GM18873 (cell line): ENCODE results near the gene PKP4.
"Not testable (repeated sequence)": the region's sequence is repeated elsewhere in the genome, so short reads cannot be mapped to it uniquely, and the experiment has no call there.

Source experiments
- ATAC-seq: cut with Tn5 transposase; IDR thresholded peaks from one replicate; pipeline ENCODE4 v1.9.1; 2021; ENCODE audit warnings: mild to moderate bottlenecking, moderate library complexity, moderate number of reproducible peaks; ENCODE audit not compliant: unreplicated experiment, low FRiP score

Gene PKP4

DNA sequence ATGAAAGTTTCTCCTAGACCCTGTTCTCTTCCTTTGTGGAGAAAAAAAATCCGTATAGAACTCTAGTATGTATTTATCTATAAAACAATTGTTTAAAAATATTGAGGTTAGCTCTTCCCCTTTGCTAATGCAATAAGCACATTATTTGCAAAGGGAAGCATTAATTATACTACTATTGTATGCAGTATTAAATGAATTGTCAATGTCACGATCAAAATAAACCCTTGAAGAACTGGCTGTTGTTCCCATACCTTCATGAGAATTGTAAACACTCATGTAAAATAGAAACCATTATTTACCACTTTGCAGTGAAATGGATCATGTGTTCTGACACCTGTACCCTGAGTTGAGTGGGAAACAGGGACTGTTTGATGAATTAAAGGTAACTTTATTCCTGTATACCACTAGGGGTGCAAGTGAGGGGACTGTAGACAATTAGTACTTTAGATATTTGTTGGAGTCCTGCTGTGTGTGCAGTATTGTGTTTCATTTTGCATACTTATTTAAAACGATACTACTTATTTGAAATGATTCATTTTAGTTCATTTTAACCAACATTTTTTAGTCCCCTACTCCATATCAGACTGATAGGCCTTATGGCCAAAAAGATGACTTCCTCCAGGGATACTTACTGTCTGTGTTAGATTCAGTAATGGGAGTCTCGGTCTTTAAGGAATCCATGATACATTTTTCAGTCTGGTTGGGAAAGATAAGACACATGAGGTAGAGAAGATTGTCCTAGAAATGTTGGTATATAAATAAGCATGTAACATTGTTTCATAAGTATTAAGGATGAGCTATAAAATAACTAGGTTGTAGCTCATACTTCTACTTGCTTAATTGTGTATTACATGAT lies 7.9 kb downstream of the PKP4 start:
- peak; percentile 62 for ATAC-seq

DNA sequence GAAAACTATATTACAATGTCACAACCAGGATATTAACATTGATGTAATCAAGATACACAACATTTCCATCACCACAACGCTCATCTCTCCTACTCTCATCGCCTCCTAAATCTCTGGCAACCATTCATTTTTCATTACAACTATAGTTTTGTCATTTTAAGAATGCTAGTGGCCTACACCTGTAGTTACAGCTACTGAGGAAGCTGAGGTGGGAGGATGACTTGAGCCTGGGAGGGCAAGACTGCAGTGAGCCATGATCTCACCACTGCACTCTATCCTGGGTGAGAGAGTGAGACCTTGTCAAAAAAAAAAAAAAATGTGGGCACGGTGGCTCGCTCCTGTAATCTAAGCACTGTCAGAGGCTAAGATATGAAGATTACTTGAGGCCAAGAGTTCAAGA lies 10.5 kb downstream of the PKP4 start:
- no peak for ATAC-seq

DNA sequence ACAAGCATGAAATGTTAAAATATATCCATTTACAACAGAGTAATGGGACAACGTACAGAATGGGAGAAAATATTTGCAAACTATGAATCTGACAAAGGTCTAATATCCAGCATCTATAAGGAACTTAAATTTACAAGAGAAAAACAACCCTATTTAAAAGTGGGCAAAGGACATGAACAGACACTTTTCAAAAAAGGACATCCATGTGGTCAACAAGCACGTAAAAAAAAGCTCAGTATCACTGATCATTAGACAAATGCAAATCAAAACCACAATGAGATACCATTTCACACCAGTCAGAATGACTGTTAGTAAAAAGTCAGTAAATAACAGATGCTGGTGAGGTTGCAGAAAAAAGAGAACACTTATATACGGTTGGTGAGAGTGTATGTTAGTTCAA lies 16.1 kb downstream of the PKP4 start:
- not testable (repeated sequence) for ATAC-seq

DNA sequence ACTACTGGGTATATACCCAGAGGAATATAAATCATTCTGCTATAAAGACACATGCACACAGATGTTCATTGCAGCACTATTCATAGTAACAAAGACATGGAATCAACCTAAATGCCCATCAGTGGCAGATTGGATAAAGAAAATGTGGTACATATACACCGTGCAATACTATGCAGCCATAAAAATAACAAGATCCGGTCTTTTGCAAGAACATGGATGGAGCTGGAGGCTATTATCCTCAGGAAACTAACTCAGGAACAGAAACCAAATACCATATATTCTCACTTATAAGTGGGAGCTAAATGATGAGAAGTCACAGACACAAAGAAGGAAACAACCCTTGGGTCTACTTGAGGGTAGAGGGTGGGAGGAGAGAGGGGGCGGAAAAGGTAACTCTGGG lies 16.5 kb downstream of the PKP4 start:
- ATAC-seq, result not testable (repeated sequence)

DNA sequence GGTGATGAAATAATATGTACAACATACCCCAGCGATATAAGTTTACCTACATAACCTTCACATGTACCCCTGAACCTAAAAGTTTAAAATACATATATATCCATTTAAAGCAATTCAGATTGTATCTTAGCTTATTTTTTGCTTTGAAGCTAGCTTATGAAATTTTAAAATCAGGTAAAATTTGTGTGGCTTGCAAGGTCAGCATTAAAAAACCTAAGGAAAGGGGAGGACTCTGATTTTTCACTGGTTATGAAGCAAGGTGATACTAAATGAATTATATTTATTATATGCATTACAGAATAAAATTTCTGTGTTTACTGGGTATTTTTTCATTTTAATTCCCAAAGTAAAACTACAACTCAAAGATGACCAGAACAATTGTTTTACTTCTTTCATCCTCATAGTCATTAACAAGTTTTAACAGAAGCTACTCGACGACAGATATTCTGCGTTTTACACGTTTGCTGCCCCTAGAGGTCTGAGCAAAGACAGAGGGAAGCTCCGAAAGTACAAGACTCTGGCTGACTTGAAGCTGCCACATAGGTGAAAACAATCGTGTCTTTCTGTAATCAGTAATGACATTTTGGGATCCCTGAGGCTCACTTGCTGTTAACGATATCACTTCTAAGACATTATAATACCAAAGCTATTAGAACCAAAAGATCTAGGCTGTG lies 17.1 kb downstream of the PKP4 start:
- no peak for ATAC-seq

GRCh38 chr2:158474526-158475011 lies 17.8 kb downstream of the PKP4 start:
- ATAC-seq, result not testable (repeated sequence)

DNA sequence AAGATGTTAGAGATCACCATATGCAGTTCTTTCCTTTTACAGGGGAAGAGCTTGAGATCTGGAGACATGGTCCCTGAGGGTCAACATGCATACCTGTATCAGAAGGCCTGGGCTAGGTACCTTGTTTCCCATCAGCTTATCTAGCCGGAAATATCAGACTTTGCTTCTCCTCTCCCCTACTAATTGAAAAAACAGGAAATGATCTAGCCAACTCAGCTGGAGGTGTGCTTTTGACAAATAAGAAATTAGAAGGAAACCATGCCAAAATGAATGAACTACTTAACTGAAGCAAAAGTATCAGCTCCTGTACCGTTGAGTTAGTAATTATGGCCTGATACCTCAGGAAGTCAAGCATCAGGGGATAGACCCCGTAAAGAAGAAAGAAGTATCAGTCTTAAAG lies 20.4 kb downstream of the PKP4 start:
- ATAC-seq, result no peak

DNA sequence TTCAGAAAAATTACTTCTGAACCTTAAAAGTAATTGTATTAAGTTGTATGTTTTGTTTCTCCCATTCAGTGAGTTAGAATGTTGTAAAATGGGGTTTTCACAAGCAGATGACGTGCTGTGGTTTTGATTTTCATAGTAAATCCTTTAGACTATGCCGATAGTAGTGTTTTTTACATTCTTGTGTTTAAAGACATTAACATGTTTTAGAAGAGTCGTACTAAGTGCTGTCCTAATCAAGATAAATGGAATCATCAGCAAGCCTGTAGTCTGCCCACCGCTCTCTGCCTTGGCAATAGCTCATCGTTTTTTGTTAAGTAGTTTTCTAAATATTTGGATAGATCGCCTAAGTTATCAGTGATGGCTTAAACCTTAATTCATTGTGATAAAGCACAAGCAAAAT lies 21.5 kb downstream of the PKP4 start:
- ATAC-seq, result no peak

- no peak for ATAC-seq
Measured at GRCh38 chr2:158478816-158479215, 22.1 kb downstream of the PKP4 start.

DNA sequence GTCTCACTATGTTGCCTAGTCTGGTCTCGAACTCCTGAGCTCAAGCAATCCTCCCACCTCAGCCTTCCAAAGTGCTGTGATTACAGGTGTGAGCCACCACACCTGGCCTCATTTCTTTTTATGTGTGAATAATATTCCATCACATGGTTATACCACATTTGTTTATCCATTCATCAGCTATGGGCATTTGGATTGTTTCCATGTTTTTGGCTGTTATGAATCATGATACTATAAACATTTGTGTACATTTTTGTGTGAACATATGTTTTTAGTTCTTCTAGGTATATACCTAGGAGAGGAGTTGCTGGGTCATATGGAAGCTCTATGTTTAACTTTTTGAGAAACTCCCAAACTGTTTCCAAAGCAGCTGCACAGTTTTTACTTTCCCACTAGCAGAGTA lies 24.4 kb downstream of the PKP4 start:
- ATAC-seq, result no peak

DNA sequence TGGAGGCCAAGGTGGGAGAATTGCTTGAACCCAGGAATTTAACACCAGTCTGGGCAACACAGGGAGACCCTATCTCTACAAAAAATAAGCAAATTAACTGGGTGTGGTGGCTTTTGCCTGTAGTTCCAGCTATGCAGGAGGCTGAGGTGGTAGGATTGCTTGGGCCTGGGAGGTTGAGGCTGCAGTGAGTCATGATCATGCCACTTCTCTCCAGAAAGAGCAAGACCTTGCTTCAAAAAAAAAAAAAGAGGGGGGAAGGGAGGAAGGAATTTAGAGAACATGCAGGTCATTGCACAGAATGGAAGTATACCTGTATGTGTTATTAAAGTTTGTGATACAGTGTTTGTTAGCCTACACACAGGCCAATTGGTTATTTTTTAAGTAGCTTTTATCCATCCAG lies 25.8 kb downstream of the PKP4 start:
- ATAC-seq, result no peak

DNA sequence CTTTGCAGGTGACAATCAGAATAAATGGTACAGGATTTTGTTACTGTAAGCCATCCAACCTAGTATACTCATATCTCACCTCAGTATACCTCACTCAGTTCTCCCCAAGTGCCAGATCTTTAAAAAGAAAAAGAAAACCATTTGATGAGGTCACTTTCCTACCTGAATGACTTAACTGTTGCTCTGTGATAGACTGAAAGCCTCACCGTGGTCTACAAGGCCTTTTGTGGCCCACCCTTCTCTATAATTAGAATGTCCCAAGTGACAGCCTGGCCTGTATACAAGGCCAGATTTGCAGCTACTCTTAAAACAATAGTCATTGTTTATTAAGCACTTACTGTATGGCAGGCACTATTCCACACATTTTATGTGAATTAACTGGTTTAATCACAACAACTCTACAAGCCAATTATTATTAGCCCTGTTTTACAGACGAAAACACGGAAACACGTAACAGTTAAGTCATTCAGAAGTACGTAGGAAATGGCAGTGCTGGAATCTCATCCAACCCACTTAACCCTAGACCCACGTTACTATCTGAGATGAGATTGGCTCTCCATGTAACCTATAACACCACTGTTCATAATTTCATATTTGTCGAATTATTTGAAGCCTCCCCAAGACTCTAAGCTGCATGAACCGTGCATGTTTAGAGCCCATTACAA lies 28.3 kb downstream of the PKP4 start:
- no peak for ATAC-seq

- ATAC-seq, result no peak
Measured at GRCh38 chr2:158486150-158486969, 29.6 kb downstream of the PKP4 start.

GRCh38 chr2:158486970-158487325 lies 30.2 kb downstream of the PKP4 start:
- ATAC-seq, result no peak

- no peak for ATAC-seq
Measured at GRCh38 chr2:158487419-158487818, 30.7 kb downstream of the PKP4 start.

- no peak for ATAC-seq
Measured at GRCh38 chr2:158488442-158489216, 31.9 kb downstream of the PKP4 start.

GRCh38 chr2:158489366-158490112 lies 32.8 kb downstream of the PKP4 start:
- no peak for ATAC-seq

GRCh38 chr2:158491072-158491471 lies 34.3 kb downstream of the PKP4 start:
- no peak for ATAC-seq

DNA sequence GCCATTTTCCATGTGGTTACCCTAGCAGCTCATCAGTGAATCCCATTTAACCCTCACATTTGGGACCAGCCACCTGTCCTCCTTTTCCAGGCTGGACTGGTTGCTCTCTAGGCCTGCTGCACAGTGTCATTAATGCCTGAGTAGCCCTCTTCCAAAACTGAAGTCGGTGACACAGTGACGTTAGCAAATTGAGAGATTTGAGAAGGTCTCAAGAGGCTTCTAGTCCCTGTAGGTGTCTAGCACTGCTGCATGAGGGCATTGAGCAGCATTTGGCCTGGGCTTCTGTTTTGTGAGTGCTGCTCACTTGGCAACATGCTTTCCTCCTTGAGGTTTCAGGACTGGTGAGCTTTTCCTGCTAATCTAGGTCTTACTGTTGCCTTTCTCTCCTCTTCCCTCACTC lies 36.7 kb downstream of the PKP4 start:
- no peak for ATAC-seq
